Measurements from ENCODE around the gene ADCYAP1. TPM values are rescaled to one million over a fixed set of nuclear protein-coding genes. Genes with fewer than 3 reads are reported as not detected.

ADCYAP1 gene
- total and polyA plus RNA-seq, 2 experiments from 2014 or later: not detected

DNA sequence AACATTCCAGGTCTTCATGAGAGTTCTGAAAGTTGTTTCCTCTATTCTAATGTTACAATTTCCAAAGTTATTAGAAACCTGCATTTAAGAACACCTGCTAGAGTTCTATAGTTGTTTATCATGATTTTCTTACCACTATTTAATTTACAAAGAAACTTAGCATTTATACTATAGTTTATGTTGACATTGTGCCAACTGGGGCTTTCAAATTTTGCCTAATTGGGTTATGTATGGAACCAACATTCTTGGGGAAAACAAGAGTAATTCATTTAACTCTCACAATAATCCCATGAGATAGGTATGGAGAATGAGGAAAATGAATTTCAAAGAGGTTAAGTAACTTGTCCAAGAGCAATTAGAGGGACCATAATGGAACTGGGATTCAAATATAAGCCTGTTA is 28.8 kb upstream of the ADCYAP1 start:
- no peak overlapping the region for H3K27ac ChIP-seq
- H4K20me1 ChIP-seq (ENCODE audit: insufficient read depth): no peaks in the 10 kb centered on the region
- H3F3A ChIP-seq (ENCODE audit: insufficient read depth): no peaks in the 10 kb centered on the region
- H3K4me1 ChIP-seq (ENCODE audit: insufficient read depth): no peaks in the 10 kb centered on the region
- no peak overlapping the region for H3K4me2 ChIP-seq (ENCODE audit: unreplicated experiment)
- H3K4me3 ChIP-seq: no peak overlapping the region
- H2AFZ ChIP-seq: no peak overlapping the region
- no peaks in the 10 kb centered on the region for H3K36me3 ChIP-seq (ENCODE audit: low read depth)
- no peaks in the 10 kb centered on the region for H3K9me2 ChIP-seq (ENCODE audit: insufficient read depth)
- no peak overlapping the region for H3K9ac ChIP-seq
- H3K27me3 ChIP-seq (replicated peaks; ENCODE audit: insufficient read depth): peaks cover 4% of the 10 kb centered on the region; the same call in 1 of the 2 replicates
- no peaks in the 10 kb centered on the region for H3K9me3 ChIP-seq (ENCODE audit: low read depth)
- no peak for TF ChIP-seq EZH2phosphoT487 (IDR thresholded peaks at IDR 0.05; ENCODE audit: insufficient read depth, low read depth)
- no peak for TF ChIP-seq EZH2 (IDR thresholded peaks at IDR 0.05; ENCODE audit: insufficient read depth, poor library complexity, severe bottlenecking)
- DNase-seq: no peak
- in situ Hi-C loops (cut with MboI): no loop called here
- no peaks in the 10 kb centered on the region for H3K79me2 ChIP-seq (ENCODE audit: insufficient read depth)

DNA sequence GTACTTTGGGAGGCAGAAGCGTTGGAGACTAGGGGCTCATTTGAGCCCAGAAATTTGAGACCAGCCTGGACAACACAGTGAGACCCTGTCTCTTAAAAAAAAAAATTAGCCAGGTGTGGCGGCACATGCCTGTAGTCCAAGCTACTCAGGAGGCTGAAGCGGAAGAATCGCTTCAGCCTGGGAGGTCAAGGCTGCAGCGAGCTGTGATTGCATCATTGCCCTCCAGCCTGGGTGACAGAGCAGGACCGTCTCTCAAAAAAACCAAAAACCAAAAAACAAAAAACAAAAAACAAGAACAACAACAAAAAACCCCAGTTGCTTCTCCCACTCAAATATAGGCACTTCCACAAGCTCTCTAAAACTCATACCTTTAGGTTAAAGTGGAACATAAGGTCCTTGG is 27.4 kb upstream of the ADCYAP1 start:
- H3K9me2 ChIP-seq (ENCODE audit: insufficient read depth): no peaks in the 10 kb centered on the region
- H4K20me1 ChIP-seq (ENCODE audit: insufficient read depth): no peaks in the 10 kb centered on the region
- H3K9me3 ChIP-seq (ENCODE audit: low read depth): no peaks in the 10 kb centered on the region
- H3K4me3 ChIP-seq: no peak overlapping the region
- H3K27me3 ChIP-seq (replicated peaks; ENCODE audit: insufficient read depth): peaks cover 4% of the 10 kb centered on the region; the same call in 1 of the 2 replicates
- TF ChIP-seq EZH2 (IDR thresholded peaks at IDR 0.05; ENCODE audit: insufficient read depth, poor library complexity, severe bottlenecking) (no peak), EZH2phosphoT487 (IDR thresholded peaks at IDR 0.05; ENCODE audit: insufficient read depth, low read depth) (no peak)
- H3F3A ChIP-seq (ENCODE audit: insufficient read depth): no peaks in the 10 kb centered on the region
- H3K4me2 ChIP-seq (ENCODE audit: unreplicated experiment): no peak overlapping the region
- H3K79me2 ChIP-seq (ENCODE audit: insufficient read depth): no peaks in the 10 kb centered on the region
- H3K4me1 ChIP-seq (ENCODE audit: insufficient read depth): no peaks in the 10 kb centered on the region
- H3K27ac ChIP-seq: no peak overlapping the region
- no peak for DNase-seq
- in situ Hi-C loops (cut with MboI): no loop called here
- WGBS, 2 experiments (ENCODE audit: low coverage in 1 of 2, low lambda C conversion rate in 2 of 2, missing lambda C conversion rate in 2 of 2): 30 to 47% methylated on average over 6 of the region's 6 CpGs
- H2AFZ ChIP-seq: no peak overlapping the region
- H3K9ac ChIP-seq: no peak overlapping the region
- H3K36me3 ChIP-seq (ENCODE audit: low read depth): no peaks in the 10 kb centered on the region

DNA sequence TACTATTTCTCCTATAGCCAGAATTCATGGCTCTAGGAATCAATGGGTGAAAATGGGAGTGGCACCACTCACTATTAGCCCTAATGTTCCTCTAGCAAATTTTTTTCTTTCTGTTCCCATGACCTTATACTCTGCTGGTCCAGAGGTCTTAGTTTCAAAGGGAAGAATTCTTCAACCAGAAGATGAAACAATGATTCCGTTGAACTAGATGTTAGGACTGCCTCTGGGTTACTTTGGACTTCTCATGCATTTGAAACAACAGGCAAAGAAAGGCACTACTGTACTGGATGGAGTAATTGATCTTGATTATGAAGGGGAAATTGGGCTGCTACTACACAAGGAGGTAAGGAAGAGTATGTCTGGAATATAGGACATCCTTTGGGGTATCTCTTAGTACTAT is 18.6 kb upstream of the ADCYAP1 start:
- Histone ChIP-seq H3K9me2 (ENCODE audit: insufficient read depth) (no peaks in the 10 kb centered on the region), H3K9ac (no peak overlapping the region), H3K36me3 (ENCODE audit: low read depth) (no peaks in the 10 kb centered on the region), H3K79me2 (ENCODE audit: insufficient read depth) (no peaks in the 10 kb centered on the region), H3F3A (ENCODE audit: insufficient read depth) (no peaks in the 10 kb centered on the region), H3K4me3 (no peak overlapping the region), H3K4me2 (ENCODE audit: unreplicated experiment) (no peak overlapping the region), H2AFZ (no peak overlapping the region), H3K9me3 (ENCODE audit: low read depth) (no peaks in the 10 kb centered on the region), H3K27ac (no peak overlapping the region), H3K27me3 (replicated peaks; ENCODE audit: insufficient read depth) (no peaks in the 10 kb centered on the region; the same call in 1 of the 2 replicates), H4K20me1 (ENCODE audit: insufficient read depth) (no peaks in the 10 kb centered on the region), H3K4me1 (ENCODE audit: insufficient read depth) (no peaks in the 10 kb centered on the region)
- in situ Hi-C loops (cut with MboI): no loop called here
- 0 to 5% methylated on average over 1 of the region's 1 CpG for WGBS, 2 experiments (ENCODE audit: low coverage in 1 of 2, low lambda C conversion rate in 2 of 2, missing lambda C conversion rate in 2 of 2)
- TF ChIP-seq EZH2phosphoT487 (IDR thresholded peaks at IDR 0.05; ENCODE audit: insufficient read depth, low read depth) (no peak), EZH2 (IDR thresholded peaks at IDR 0.05; ENCODE audit: insufficient read depth, poor library complexity, severe bottlenecking) (no peak)
- no peak for DNase-seq

DNA sequence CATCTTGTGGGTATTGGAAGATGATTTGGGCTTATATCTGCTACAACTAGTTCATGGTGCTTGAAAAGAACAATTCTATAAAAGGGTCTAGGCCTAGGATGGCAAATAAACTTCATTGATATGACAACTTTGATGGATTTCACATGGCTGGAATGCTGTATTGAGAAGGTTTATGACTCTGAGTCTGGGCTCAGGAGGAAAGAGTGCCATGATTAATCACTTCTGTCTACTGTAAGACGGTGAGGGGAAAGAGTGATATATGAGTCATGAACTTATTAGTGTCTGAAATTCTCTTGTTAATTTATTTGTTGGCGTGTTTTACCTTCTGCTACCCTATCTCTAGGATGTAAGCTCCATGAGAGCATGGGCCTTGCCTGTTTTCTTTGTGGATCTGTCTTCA is 17.0 kb upstream of the ADCYAP1 start:
- no peak for TF ChIP-seq EZH2phosphoT487 (IDR thresholded peaks at IDR 0.05; ENCODE audit: insufficient read depth, low read depth)
- TF ChIP-seq EZH2 (IDR thresholded peaks at IDR 0.05; ENCODE audit: insufficient read depth, poor library complexity, severe bottlenecking): no peak
- WGBS, 2 experiments (ENCODE audit: low coverage in 1 of 2, low lambda C conversion rate in 2 of 2, missing lambda C conversion rate in 2 of 2): 7 to 12% methylated on average over 2 of the region's 2 CpGs

DNA sequence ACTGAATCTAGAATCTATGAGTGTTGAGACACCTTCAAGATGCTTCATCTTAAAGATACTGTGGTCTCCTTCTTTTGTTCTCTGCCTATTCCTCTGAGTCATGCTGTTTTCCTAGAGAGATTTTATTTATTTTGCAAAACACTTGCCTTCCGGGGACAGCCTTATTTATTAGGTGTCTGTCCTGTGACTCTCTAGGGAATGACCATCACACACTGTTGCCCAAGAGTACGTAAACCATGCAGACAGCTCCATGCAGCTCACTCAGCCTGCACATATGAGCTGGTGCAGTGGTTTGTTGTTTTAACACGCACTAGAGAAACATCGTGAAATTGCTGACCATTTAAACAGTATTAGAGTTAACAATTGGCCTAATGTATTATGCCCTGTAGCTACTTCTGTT is 12.4 kb upstream of the ADCYAP1 start:
- Histone ChIP-seq H3K79me2 (ENCODE audit: insufficient read depth) (no peaks in the 10 kb centered on the region), H3K9me3 (ENCODE audit: low read depth) (no peaks in the 10 kb centered on the region), H3K27ac (no peak overlapping the region), H3F3A (ENCODE audit: insufficient read depth) (no peaks in the 10 kb centered on the region), H4K20me1 (ENCODE audit: insufficient read depth) (no peaks in the 10 kb centered on the region), H3K4me2 (ENCODE audit: unreplicated experiment) (no peak overlapping the region), H3K36me3 (ENCODE audit: low read depth) (no peaks in the 10 kb centered on the region), H3K9ac (no peak overlapping the region), H3K27me3 (replicated peaks; ENCODE audit: insufficient read depth) (0 out of 2 replicates have a peak, but pooled peaks cover 5% of the 10 kb centered on the region), H3K4me3 (no peak overlapping the region), H3K9me2 (ENCODE audit: insufficient read depth) (no peaks in the 10 kb centered on the region), H2AFZ (no peak overlapping the region), H3K4me1 (ENCODE audit: insufficient read depth) (no peaks in the 10 kb centered on the region)
- in situ Hi-C loops (cut with MboI): no loop called here
- DNase-seq: no peak
- 30 to 31% methylated on average over 4 of the region's 4 CpGs for WGBS, 2 experiments (ENCODE audit: low coverage in 1 of 2, low lambda C conversion rate in 2 of 2, missing lambda C conversion rate in 2 of 2)
- no peak for TF ChIP-seq EZH2 (IDR thresholded peaks at IDR 0.05; ENCODE audit: insufficient read depth, poor library complexity, severe bottlenecking)
- no peak for TF ChIP-seq EZH2phosphoT487 (IDR thresholded peaks at IDR 0.05; ENCODE audit: insufficient read depth, low read depth)

More for the DNA sequence above, 17.0 kb upstream of the ADCYAP1 start:
- Histone ChIP-seq H4K20me1 (ENCODE audit: insufficient read depth) (no peaks in the 10 kb centered on the region), H2AFZ (no peak overlapping the region), H3K27me3 (replicated peaks; ENCODE audit: insufficient read depth) (no peaks in the 10 kb centered on the region; the same call in 1 of the 2 replicates), H3K36me3 (ENCODE audit: low read depth) (no peaks in the 10 kb centered on the region), H3K4me1 (ENCODE audit: insufficient read depth) (no peaks in the 10 kb centered on the region), H3K27ac (no peak overlapping the region), H3K4me2 (ENCODE audit: unreplicated experiment) (no peak overlapping the region), H3F3A (ENCODE audit: insufficient read depth) (no peaks in the 10 kb centered on the region), H3K9me2 (ENCODE audit: insufficient read depth) (no peaks in the 10 kb centered on the region), H3K4me3 (no peak overlapping the region), H3K9me3 (ENCODE audit: low read depth) (no peaks in the 10 kb centered on the region), H3K9ac (no peak overlapping the region), H3K79me2 (ENCODE audit: insufficient read depth) (no peaks in the 10 kb centered on the region)
- in situ Hi-C loops (cut with MboI): no loop called here
- no peak for DNase-seq
